Stimulated activated CD4-positive, alpha-beta T cell treated with anti-CD3 and anti-CD28 coated beads, Interleukin-12 subunit alpha, Interleukin-12 subunit beta, amount 100 ng/mL, for 4 hours (primary cell): ENCODE results near the gene ANKRD61.
"Not testable (repeated sequence)": the region's sequence is repeated elsewhere in the genome, so short reads cannot be mapped to it uniquely, and the experiment has no call there.

ENCODE experiments used
- DNase-seq: peaks from one replicate; pipeline ENCODE4 v3.0.0-alpha.2; 2020

The ANKRD61 gene

GRCh38 chr7:6030988-6031387 lies at the start of gene ANKRD61:
Gene ANKRD61, plus strand, starts transcription at chr7:6031376. Its CDS starts 0 bp downstream, at chr7:6031376.
- DNase-seq = no peak

- not testable (repeated sequence) for DNase-seq
Measured at GRCh38 chr7:5987061-5987460, 44.1 kb upstream of the ANKRD61 start.

GRCh38 chr7:5997210-5997808 lies 33.9 kb upstream of the ANKRD61 start:
- DNase-seq = no peak

GRCh38 chr7:6007386-6007785 lies 23.8 kb upstream of the ANKRD61 start:
- no peak for DNase-seq

GRCh38 chr7:6007835-6008590 lies 23.2 kb upstream of the ANKRD61 start:
- not testable (repeated sequence) for DNase-seq

- peak; percentile 94 for DNase-seq
Measured at GRCh38 chr7:6008668-6009611, 22.2 kb upstream of the ANKRD61 start, which contains the start of the genes AIMP2 and PMS2. Gene AIMP2, plus strand, starts transcription at chr7:6009272. Its CDS starts 92 bp downstream, at chr7:6009364. Gene PMS2, minus strand, starts transcription at chr7:6009049. Its CDS starts 30 bp downstream, at chr7:6009019.

GRCh38 chr7:6010370-6010769 lies 20.8 kb upstream of the ANKRD61 start:
- not testable (repeated sequence) for DNase-seq

GRCh38 chr7:6011541-6011940 lies 19.6 kb upstream of the ANKRD61 start:
- DNase-seq = no peak

GRCh38 chr7:6012355-6013104 lies 18.6 kb upstream of the ANKRD61 start:
- DNase-seq = no peak

GRCh38 chr7:6015917-6016652 lies 15.1 kb upstream of the ANKRD61 start:
- DNase-seq = no peak

- DNase-seq = no peak
Measured at GRCh38 chr7:6016653-6016966, 14.6 kb upstream of the ANKRD61 start.

GRCh38 chr7:6020371-6021286 lies 10.5 kb upstream of the ANKRD61 start:
- no peak for DNase-seq

GRCh38 chr7:6022707-6023106 lies 8.5 kb upstream of the ANKRD61 start:
- DNase-seq = no peak

GRCh38 chr7:6023974-6024435 lies 7.2 kb upstream of the ANKRD61 start:
- DNase-seq = no peak

- DNase-seq = peak; percentile 45
Measured at GRCh38 chr7:6026011-6026819, 5.0 kb upstream of the ANKRD61 start.

- DNase-seq = no peak
Measured at GRCh38 chr7:6026820-6027311, 4.3 kb upstream of the ANKRD61 start.

- DNase-seq = no peak
Measured at GRCh38 chr7:6027806-6028365, 3.3 kb upstream of the ANKRD61 start.

GRCh38 chr7:6028563-6028962 lies 2.6 kb upstream of the ANKRD61 start:
- DNase-seq = no peak

GRCh38 chr7:6031567-6031966 lies 391 bp downstream of the ANKRD61 start:
- no peak for DNase-seq
